HepG2 (cell line): ENCODE results near the gene PHOSPHO2. TPM values are rescaled to one million over a fixed set of nuclear protein-coding genes. Genes with fewer than 3 reads are reported as not detected.

Experiments used
- ARNTL ChIP-seq: sonication (generic); formaldehyde crosslinking; IDR thresholded peaks from 2 replicates; pipeline ENCODE4 v1.4.0; 2020; ENCODE audit warnings: mild to moderate bottlenecking, missing genetic modification reagents
- CBX5 ChIP-seq: sonication (generic); formaldehyde crosslinking; IDR thresholded peaks from 2 replicates; pipeline ENCODE4 v1.4.0; 2020; ENCODE audit warnings: missing genetic modification reagents, borderline replicate concordance
- CENPT ChIP-seq: sonication (generic); formaldehyde crosslinking; IDR thresholded peaks from 2 replicates; pipeline ENCODE4 v1.8.0; 2022; ENCODE audit warnings: low read depth, mild to moderate bottlenecking, moderate library complexity, missing genetic modification reagents
- HMG20B ChIP-seq: conservative IDR thresholded peaks from 2 replicates; pipeline ENCODE4 v1.6.1; 2016; ENCODE audit warnings: missing genetic modification reagents, missing compliant biosample characterization
- KDM6A ChIP-seq: IDR thresholded peaks from 2 replicates; pipeline ENCODE4 v1.6.1; 2016; ENCODE audit warnings: low read depth
- KLF6 ChIP-seq: IDR thresholded peaks from 2 replicates; pipeline ENCODE4 v1.8.0; 2016; ENCODE audit warnings: missing biosample characterization, missing genetic modification reagents
- MAZ ChIP-seq, 2 experiments: sonication (generic) in 1 of 2; formaldehyde crosslinking in 1 of 2; IDR thresholded peaks; 2 replicates each; pipeline versions ENCODE4 v1.5.0 to v1.6.1; 2012 to 2020; ENCODE audit warnings: low read depth in 2 of 2, mild to moderate bottlenecking in 2 of 2, borderline replicate concordance in 1 of 2, improper control_type of control experiment in 1 of 2, low read length in 1 of 2, missing genetic modification reagents in 1 of 2, moderate library complexity in 1 of 2
- MEIS2 ChIP-seq: sonication (generic); formaldehyde crosslinking; IDR thresholded peaks from 2 replicates; pipeline ENCODE4 v1.9.0; 2021; ENCODE audit warnings: mild to moderate bottlenecking, missing genetic modification reagents
- PITX1 ChIP-seq: sonication (generic); formaldehyde crosslinking; IDR thresholded peaks from 2 replicates; pipeline ENCODE4 v1.5.1; 2020; ENCODE audit warnings: mild to moderate bottlenecking, missing genetic modification reagents
- RCOR2 ChIP-seq: IDR thresholded peaks from 2 replicates; pipeline ENCODE4 v1.6.1; 2016; ENCODE audit warnings: missing biosample characterization, missing genetic modification reagents
- RNF2 ChIP-seq: fragments of 450-650 bp; conservative IDR thresholded peaks from 2 replicates; pipeline ENCODE4 v1.6.1; 2016; ENCODE audit warnings: low read depth
- SALL2 ChIP-seq: sonication (generic); formaldehyde crosslinking; IDR thresholded peaks from 2 replicates; pipeline ENCODE4 v1.8.1; 2023; ENCODE audit warnings: mild to moderate bottlenecking, missing genetic modification reagents, inconsistent platforms
- SIX1 ChIP-seq: sonication (generic); formaldehyde crosslinking; IDR thresholded peaks from 2 replicates; pipeline ENCODE4 v1.4.0; 2020; ENCODE audit warnings: missing genetic modification reagents, borderline replicate concordance
- SIX4 ChIP-seq: sonication (generic); formaldehyde crosslinking; IDR thresholded peaks from 2 replicates; pipeline ENCODE4 v1.4.0; 2020; ENCODE audit warnings: missing genetic modification reagents
- SMAD3 ChIP-seq: sonication (generic); formaldehyde crosslinking; IDR thresholded peaks from 2 replicates; pipeline ENCODE4 v1.4.0; 2020; ENCODE audit warnings: missing genetic modification reagents
- SOX13 ChIP-seq, 3 experiments: fragments of 450-650 bp in 1 of 3; sonication (generic) in 1 of 3; formaldehyde crosslinking in 1 of 3; IDR thresholded peaks in 2 of 3; conservative IDR thresholded peaks in 1 of 3; 2 replicates each; pipeline versions ENCODE4 v1.5.0 to v1.6.1; 2016 to 2020; ENCODE audit warnings: antibody characterized with exemption in 1 of 3, mild to moderate bottlenecking in 1 of 3, missing compliant biosample characterization in 1 of 3, missing genetic modification reagents in 1 of 3, moderate library complexity in 1 of 3
- SRSF9 ChIP-seq: fragments of 200-400 bp; formaldehyde crosslinking; IDR thresholded peaks from 2 replicates; pipeline ENCODE4 v1.6.1; 2018; ENCODE audit warnings: borderline replicate concordance, mild to moderate bottlenecking, low read depth, low read length; ENCODE audit not compliant: insufficient read depth, poor library complexity, severe bottlenecking
- SUZ12 ChIP-seq: fragments of 150-350 bp; IDR thresholded peaks from 2 replicates; pipeline ENCODE4 v1.6.1; 2014; ENCODE audit warnings: low read depth, low read length
- TBX2 ChIP-seq: sonication (generic); formaldehyde crosslinking; IDR thresholded peaks from 2 replicates; pipeline ENCODE4 v1.5.0; 2020; ENCODE audit warnings: missing genetic modification reagents, mild to moderate bottlenecking, borderline replicate concordance
- ZBTB21 ChIP-seq: sonication (generic); formaldehyde crosslinking; IDR thresholded peaks from 2 replicates; pipeline ENCODE4 v1.4.0; 2020; ENCODE audit warnings: missing genetic modification reagents
- ZC3H4 ChIP-seq: sonication (generic); formaldehyde crosslinking; IDR thresholded peaks from 2 replicates; pipeline ENCODE4 v1.4.0; 2020; ENCODE audit warnings: missing genetic modification reagents, borderline replicate concordance
- ZNF121 ChIP-seq: sonication (generic); formaldehyde crosslinking; IDR thresholded peaks from 2 replicates; pipeline ENCODE4 v1.5.0; 2020; ENCODE audit warnings: mild to moderate bottlenecking, missing genetic modification reagents
- ZNF543 ChIP-seq: sonication (generic); formaldehyde crosslinking; IDR thresholded peaks from 2 replicates; pipeline ENCODE4 v1.4.0; 2020; ENCODE audit warnings: mild to moderate bottlenecking, missing genetic modification reagents
- ZNF619 ChIP-seq: sonication (generic); formaldehyde crosslinking; IDR thresholded peaks from 2 replicates; pipeline ENCODE4 v1.4.0; 2020; ENCODE audit warnings: mild to moderate bottlenecking, missing genetic modification reagents
- ZNF720 ChIP-seq: sonication (generic); formaldehyde crosslinking; IDR thresholded peaks from 2 replicates; pipeline ENCODE4 v1.4.0; 2020; ENCODE audit warnings: missing genetic modification reagents
- ZNF816 ChIP-seq: sonication (generic); formaldehyde crosslinking; IDR thresholded peaks from 2 replicates; pipeline ENCODE4 v1.8.0; 2022; ENCODE audit warnings: missing genetic modification reagents, mild to moderate bottlenecking, borderline replicate concordance
- polyA plus RNA-seq, 8 experiments: library from polyadenylated mRNA; depleted of rRNA in 3 of 8; stranded (reverse) in 7 of 8; unstranded in 1 of 8; fragments of >200 nt; fragmentation: Illumina TruSeq in 4 of 8; extraction: Trizol in 4 of 8; gene quantifications; 2 replicates each; pipeline versions ENCODE4 v1.2.1 to v1.2.3, GENCODE V29; 2011 to 2016; ENCODE audit warnings: low read depth in 4 of 8, missing spikeins in 1 of 8, mixed read lengths in 1 of 8; ENCODE audit not compliant: insufficient read depth in 1 of 8
- total RNA-seq, 5 experiments: library from RNA; depleted of rRNA; stranded (reverse); fragments of >200 nt; fragmentation: Illumina TruSeq; extraction: Trizol; gene quantifications; 2 replicates each; pipeline ENCODE4 v1.2.3, GENCODE V29; 2016; ENCODE audit warnings: low read depth in 1 of 5
- TF ChIP-seq, protein P1 (sequence below): sonication (generic); formaldehyde crosslinking; IDR thresholded peaks from 2 replicates; pipeline ENCODE4 v1.5.1; 2020; ENCODE audit warnings: missing genetic modification reagents, mild to moderate bottlenecking, borderline replicate concordance
- TF ChIP-seq, protein P2 (sequence below): sonication (generic); formaldehyde crosslinking; IDR thresholded peaks from 2 replicates; pipeline ENCODE4 v1.4.0; 2020; ENCODE audit warnings: missing genetic modification reagents

PHOSPHO2 gene
- total and polyA plus RNA-seq, 2 of the 13 experiments (the other 11 are each of a cell fraction or from before 2014, with no cell fraction given), result 6.1 to 11.4 TPM

GRCh38 chr2:169683425-169684134 is 10.7 kb upstream of the PHOSPHO2 start (continued):
- TF ChIP-seq SALL2 (CRISPR knock-in tag) (no peak), ZNF543 (CRISPR knock-in tag) (peak; percentile 21; the same call in 1 of the 2 replicates), CBX5 (peak; percentile 57; the same call in 1 of the 2 replicates), SOX13 (IDR thresholded peaks at IDR 0.05) (no peak; the same call in 1 of the 2 replicates), SOX13 (CRISPR knock-in tag; conservative IDR thresholded peaks at IDR 0.05 in 1 of 2, IDR thresholded peaks at IDR 0.05 in 1 of 2) (peak in 1 of 2 experiments; percentile 84; a peak in 2 of 4 replicates), ARNTL (CRISPR knock-in tag) (0 out of 2 replicates have a peak, but pooled peaks have one; percentile 38), ZNF121 (no peak; the same call in 1 of the 2 replicates), TBX2 (CRISPR knock-in tag) (peak; percentile 90), RCOR2 (CRISPR knock-in tag) (peak; percentile 97), ZNF720 (no peak), ZBTB21 (no peak; the same call in 1 of the 2 replicates), PITX1 (CRISPR knock-in tag) (peak; percentile 68), MAZ (IDR thresholded peaks at IDR 0.05; ENCODE audit: borderline replicate concordance, low read depth, low read length) (no peak), MAZ (CRISPR knock-in tag; IDR thresholded peaks at IDR 0.05; ENCODE audit: low read depth) (no peak), SMAD3 (CRISPR knock-in tag) (no peak; the same call in 1 of the 2 replicates), ZNF816 (CRISPR knock-in tag) (peak; percentile 93), SRSF9 (no peak), KDM6A (CRISPR knock-in tag) (peak; percentile 81), CENPT (no peak), RNF2 (no peak), KLF6 (CRISPR knock-in tag) (no peak), ZC3H4 (CRISPR knock-in tag) (no peak), SIX1 (peak; percentile 75), SIX4 (CRISPR knock-in tag) (peak; percentile 29; the same call in 1 of the 2 replicates), HMG20B (CRISPR knock-in tag) (peak; percentile 85), MEIS2 (CRISPR knock-in tag) (peak; percentile 76; the same call in 1 of the 2 replicates), ZNF619 (CRISPR knock-in tag) (no peak), SUZ12 (no peak)
- TF ChIP-seq, protein P1, sequence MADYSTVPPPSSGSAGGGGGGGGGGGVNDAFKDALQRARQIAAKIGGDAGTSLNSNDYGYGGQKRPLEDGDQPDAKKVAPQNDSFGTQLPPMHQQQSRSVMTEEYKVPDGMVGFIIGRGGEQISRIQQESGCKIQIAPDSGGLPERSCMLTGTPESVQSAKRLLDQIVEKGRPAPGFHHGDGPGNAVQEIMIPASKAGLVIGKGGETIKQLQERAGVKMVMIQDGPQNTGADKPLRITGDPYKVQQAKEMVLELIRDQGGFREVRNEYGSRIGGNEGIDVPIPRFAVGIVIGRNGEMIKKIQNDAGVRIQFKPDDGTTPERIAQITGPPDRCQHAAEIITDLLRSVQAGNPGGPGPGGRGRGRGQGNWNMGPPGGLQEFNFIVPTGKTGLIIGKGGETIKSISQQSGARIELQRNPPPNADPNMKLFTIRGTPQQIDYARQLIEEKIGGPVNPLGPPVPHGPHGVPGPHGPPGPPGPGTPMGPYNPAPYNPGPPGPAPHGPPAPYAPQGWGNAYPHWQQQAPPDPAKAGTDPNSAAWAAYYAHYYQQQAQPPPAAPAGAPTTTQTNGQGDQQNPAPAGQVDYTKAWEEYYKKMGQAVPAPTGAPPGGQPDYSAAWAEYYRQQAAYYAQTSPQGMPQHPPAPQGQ (CRISPR knock-in tag), result no peak
- TF ChIP-seq, protein P2, sequence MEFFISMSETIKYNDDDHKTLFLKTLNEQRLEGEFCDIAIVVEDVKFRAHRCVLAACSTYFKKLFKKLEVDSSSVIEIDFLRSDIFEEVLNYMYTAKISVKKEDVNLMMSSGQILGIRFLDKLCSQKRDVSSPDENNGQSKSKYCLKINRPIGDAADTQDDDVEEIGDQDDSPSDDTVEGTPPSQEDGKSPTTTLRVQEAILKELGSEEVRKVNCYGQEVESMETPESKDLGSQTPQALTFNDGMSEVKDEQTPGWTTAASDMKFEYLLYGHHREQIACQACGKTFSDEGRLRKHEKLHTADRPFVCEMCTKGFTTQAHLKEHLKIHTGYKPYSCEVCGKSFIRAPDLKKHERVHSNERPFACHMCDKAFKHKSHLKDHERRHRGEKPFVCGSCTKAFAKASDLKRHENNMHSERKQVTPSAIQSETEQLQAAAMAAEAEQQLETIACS (CRISPR knock-in tag), result no peak
